ENCODE results near the gene SLC25A33. TPM values are rescaled to one million over a fixed set of nuclear protein-coding genes. Genes with fewer than 3 reads are reported as not detected.

The SLC25A33 gene
- total and polyA plus RNA-seq, 2 experiments from 2014 or later = 13.3 to 18.8 TPM

DNA sequence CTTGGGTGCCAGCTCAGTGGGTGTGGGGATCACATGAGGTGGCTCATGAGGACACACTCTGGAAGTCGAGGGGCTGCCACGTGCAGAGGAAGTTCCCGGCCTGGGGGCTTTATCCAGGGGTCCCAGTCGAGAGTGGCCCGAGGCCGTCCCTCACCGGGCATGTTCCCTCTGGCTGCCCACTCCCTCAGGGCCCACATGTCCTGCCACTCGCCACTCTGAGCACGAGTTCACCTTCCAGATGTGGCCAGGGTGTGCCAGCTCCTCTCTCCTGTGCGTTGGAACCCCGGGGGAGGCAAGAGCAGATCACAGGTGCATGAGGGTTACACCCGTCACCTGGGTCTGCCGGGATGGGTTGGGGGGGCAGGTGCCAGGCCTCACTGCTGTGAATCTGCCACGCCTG is 64.0 kb downstream of the SLC25A33 start:
- no peak overlapping the region for H3K27ac ChIP-seq (ENCODE audit: low read depth)
- H2AFZ ChIP-seq = no peak overlapping the region
- Mint-ChIP-seq H3K4me1 (0 out of 3 replicates have a peak, but pooled peaks cover 2% of the 10 kb centered on the region), H3K27me3 (ENCODE audit: insufficient read depth, low read depth, poor library complexity) (peaks cover 7% of the 10 kb centered on the region), H3K36me3 (ENCODE audit: low read depth) (peaks cover 25% of the 10 kb centered on the region), H3K4me3 (no peak overlapping the region), H3K27ac (no peak overlapping the region), H3K9me3 (no peaks in the 10 kb centered on the region; the same call in 2 of the 3 replicates)
- no peak for DNase-seq (ENCODE audit: low spot score)
- peaks cover 10% of the 10 kb centered on the region; the same call in 1 of the 2 replicates for H3K36me3 ChIP-seq (ENCODE audit: insufficient read depth)
- no peak for ATAC-seq
- no peaks in the 10 kb centered on the region for H3K79me2 ChIP-seq (replicated peaks; ENCODE audit: insufficient read depth)
- H3F3A ChIP-seq (replicated peaks; ENCODE audit: low read depth) = no peaks in the 10 kb centered on the region
- peaks cover 4% of the 10 kb centered on the region; the same call in 1 of the 2 replicates for H4K20me1 ChIP-seq (replicated peaks; ENCODE audit: insufficient read depth)
- H3K27me3 ChIP-seq (ENCODE audit: insufficient read depth) = no peaks in the 10 kb centered on the region
- H3K4me3 ChIP-seq = no peak overlapping the region
- H3K4me2 ChIP-seq = no peak overlapping the region
- H3K9me2 ChIP-seq (ENCODE audit: insufficient read depth) = no peaks in the 10 kb centered on the region
- TF ChIP-seq ZNF114 (CRISPR knock-in tag; IDR thresholded peaks at IDR 0.05) = no peak
- TF ChIP-seq ZNF462 (CRISPR knock-in tag; IDR thresholded peaks at IDR 0.05) = no peak
- no peak for TF ChIP-seq REST (IDR thresholded peaks at IDR 0.05; ENCODE audit: unreplicated experiment)
- no peak for TF ChIP-seq ZNF331 (CRISPR knock-in tag; IDR thresholded peaks at IDR 0.05; ENCODE audit: low read depth)
- no peak for TF ChIP-seq EZH2phosphoT487 (IDR thresholded peaks at IDR 0.05; ENCODE audit: unreplicated experiment)
- TF ChIP-seq CTCF (conservative IDR thresholded peaks at IDR 0.05; ENCODE audit: low read depth in 2 of 2) = no peak
- no peak for TF ChIP-seq POLR2AphosphoS5 (IDR thresholded peaks at IDR 0.05; ENCODE audit: low read depth)
- TF ChIP-seq JUNB (IDR thresholded peaks at IDR 0.05; ENCODE audit: unreplicated experiment) = no peak
- no peak for TF ChIP-seq STAT1 (IDR thresholded peaks at IDR 0.05; ENCODE audit: unreplicated experiment)
- no peak for TF ChIP-seq NANOG (IDR thresholded peaks at IDR 0.05; ENCODE audit: borderline replicate concordance)
- TF ChIP-seq EZH2 (IDR thresholded peaks at IDR 0.05; ENCODE audit: low read depth, unreplicated experiment) = no peak
- TF ChIP-seq, protein P1, sequence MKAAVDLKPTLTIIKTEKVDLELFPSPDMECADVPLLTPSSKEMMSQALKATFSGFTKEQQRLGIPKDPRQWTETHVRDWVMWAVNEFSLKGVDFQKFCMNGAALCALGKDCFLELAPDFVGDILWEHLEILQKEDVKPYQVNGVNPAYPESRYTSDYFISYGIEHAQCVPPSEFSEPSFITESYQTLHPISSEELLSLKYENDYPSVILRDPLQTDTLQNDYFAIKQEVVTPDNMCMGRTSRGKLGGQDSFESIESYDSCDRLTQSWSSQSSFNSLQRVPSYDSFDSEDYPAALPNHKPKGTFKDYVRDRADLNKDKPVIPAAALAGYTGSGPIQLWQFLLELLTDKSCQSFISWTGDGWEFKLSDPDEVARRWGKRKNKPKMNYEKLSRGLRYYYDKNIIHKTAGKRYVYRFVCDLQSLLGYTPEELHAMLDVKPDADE (IDR thresholded peaks at IDR 0.05) = no peak
- no peak for TF ChIP-seq CREB1 (CRISPR knock-in tag; IDR thresholded peaks at IDR 0.05; ENCODE audit: low read depth)
- H3K4me1 ChIP-seq (ENCODE audit: insufficient read depth) = no peaks in the 10 kb centered on the region
